ENCODE results near the gene AHNAK. TPM values are rescaled to one million over a fixed set of nuclear protein-coding genes. Genes with fewer than 3 reads are reported as not detected.
"Not testable (repeated sequence)": the region's sequence is repeated elsewhere in the genome, so short reads cannot be mapped to it uniquely, and the experiment has no call there.

Gene AHNAK
- total RNA-seq, 1 donor from 2014 or later, result 14.9 TPM

GRCh38 chr11:62567018-62567633 is 20.5 kb upstream of the AHNAK start:
- Histone ChIP-seq H2AFZ (replicated peaks) (no peak overlapping the region), H3K4me3 (no peak overlapping the region), H3K9me3 (ENCODE audit: low read depth) (no peaks in the 10 kb centered on the region), H3F3A (ENCODE audit: low read depth) (peaks cover 81% of the 10 kb centered on the region), H3K4me1 (peaks cover 21% of the 10 kb centered on the region), H3K36me3 (peaks cover 24% of the 10 kb centered on the region), H3K27ac (no peak overlapping the region), H3K9ac (no peak overlapping the region), H3K27me3 (no peaks in the 10 kb centered on the region), H4K20me1 (ENCODE audit: low read depth) (peaks cover 92% of the 10 kb centered on the region), H3K4me2 (no peak overlapping the region), H3K79me2 (ENCODE audit: low read depth) (peaks cover 97% of the 10 kb centered on the region)
- DNase-seq (ENCODE audit: low spot score), result no peak
- no peak overlapping the region for H3K4me3 Mint-ChIP-seq
- peaks cover 11% of the 10 kb centered on the region for H3K4me1 Mint-ChIP-seq
- peaks cover 50% of the 10 kb centered on the region for H3K36me3 Mint-ChIP-seq
- TF ChIP-seq EZH2 (IDR thresholded peaks at IDR 0.05), result no peak
- no peak for TF ChIP-seq EZH2phosphoT487 (IDR thresholded peaks at IDR 0.05)
- no peak for TF ChIP-seq CTCF (IDR thresholded peaks at IDR 0.05)
- H3K9me3 Mint-ChIP-seq, result no peaks in the 10 kb centered on the region
- peaks cover 3% of the 10 kb centered on the region for H3K27me3 Mint-ChIP-seq (ENCODE audit: insufficient read depth, low read depth)
- H3K27ac Mint-ChIP-seq, result peak overlapping the region; percentile 69

DNA sequence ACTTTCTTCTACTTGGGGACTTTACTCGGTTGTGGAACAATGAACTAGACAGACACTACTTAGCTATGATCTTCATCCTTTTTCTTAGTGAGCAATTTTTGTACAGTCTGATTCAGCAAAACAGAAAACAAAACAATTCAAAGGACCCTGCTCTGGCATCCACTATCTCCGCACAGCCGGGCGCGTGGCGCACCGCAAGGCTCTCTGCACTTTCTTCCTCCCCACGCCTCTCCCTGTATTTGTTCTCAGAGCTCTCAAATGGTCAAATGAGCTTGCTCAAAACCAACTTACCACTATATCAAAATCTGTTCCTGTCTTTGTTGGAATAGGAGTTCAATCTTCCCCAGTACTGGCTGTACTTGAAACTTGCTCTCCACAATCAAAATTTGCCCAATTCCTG is 19.6 kb upstream of the AHNAK start:
- Mint-ChIP-seq H3K4me1 (peaks cover 9% of the 10 kb centered on the region), H3K4me3 (no peak overlapping the region), H3K27me3 (ENCODE audit: insufficient read depth, low read depth) (peaks cover 2% of the 10 kb centered on the region), H3K36me3 (peaks cover 49% of the 10 kb centered on the region), H3K27ac (no peak overlapping the region), H3K9me3 (no peaks in the 10 kb centered on the region)
- DNase-seq (ENCODE audit: low spot score), result no peak
- Histone ChIP-seq H3K27me3 (no peaks in the 10 kb centered on the region), H4K20me1 (ENCODE audit: low read depth) (peaks cover 92% of the 10 kb centered on the region), H3K4me2 (no peak overlapping the region), H3K79me2 (ENCODE audit: low read depth) (peaks cover 90% of the 10 kb centered on the region), H2AFZ (replicated peaks) (no peak overlapping the region), H3K9me3 (ENCODE audit: low read depth) (no peaks in the 10 kb centered on the region), H3F3A (ENCODE audit: low read depth) (peaks cover 79% of the 10 kb centered on the region), H3K4me1 (peaks cover 14% of the 10 kb centered on the region), H3K4me3 (no peak overlapping the region), H3K36me3 (peaks cover 18% of the 10 kb centered on the region), H3K27ac (peak overlapping the region; percentile 58), H3K9ac (no peak overlapping the region)
- TF ChIP-seq EZH2phosphoT487 (IDR thresholded peaks at IDR 0.05) (no peak), EZH2 (IDR thresholded peaks at IDR 0.05) (no peak), CTCF (IDR thresholded peaks at IDR 0.05) (no peak)

DNA sequence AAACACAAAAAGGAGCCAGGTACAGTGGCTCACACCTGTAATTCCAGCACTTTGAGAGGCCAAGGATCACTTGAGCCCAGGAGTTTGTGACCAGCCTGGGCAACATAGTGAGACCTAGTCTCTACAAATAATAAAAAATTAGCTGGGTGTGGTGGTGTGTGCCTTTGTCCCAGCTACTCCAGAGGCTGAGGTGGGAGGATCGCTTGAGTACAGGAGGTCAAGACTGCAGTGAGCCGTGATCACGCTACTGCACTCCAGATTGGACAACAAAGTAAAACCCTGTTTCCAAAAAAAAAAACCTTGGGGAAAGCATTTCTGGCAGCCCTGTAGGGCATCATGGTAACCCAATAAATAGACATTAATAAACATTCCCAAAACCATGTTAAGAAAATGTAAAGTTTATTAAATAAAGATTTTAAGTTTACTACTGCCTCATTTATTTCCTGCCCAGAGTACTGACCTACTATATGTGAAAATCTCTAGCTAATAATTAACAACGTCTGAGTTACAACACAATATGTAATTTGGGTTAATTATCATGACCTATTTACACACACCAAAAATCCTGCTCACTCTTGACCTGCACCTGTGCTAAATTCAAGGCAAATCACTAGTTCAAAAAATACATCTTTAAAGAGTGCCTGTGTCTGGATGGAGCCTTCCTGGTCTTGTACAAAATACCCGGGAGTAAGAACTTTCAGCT is 18.6 kb upstream of the AHNAK start:
- peaks cover 41% of the 10 kb centered on the region for H3K36me3 Mint-ChIP-seq
- Histone ChIP-seq H3K4me3 (no peak overlapping the region), H3K9ac (no peak overlapping the region), H3F3A (ENCODE audit: low read depth) (peaks cover 79% of the 10 kb centered on the region), H3K9me3 (ENCODE audit: low read depth) (no peaks in the 10 kb centered on the region), H3K4me1 (peaks cover 12% of the 10 kb centered on the region), H4K20me1 (ENCODE audit: low read depth) (peaks cover 91% of the 10 kb centered on the region), H3K36me3 (peaks cover 18% of the 10 kb centered on the region), H3K4me2 (no peak overlapping the region), H3K27ac (peak overlapping the region; percentile 20), H2AFZ (replicated peaks) (no peak overlapping the region), H3K79me2 (ENCODE audit: low read depth) (peaks cover 80% of the 10 kb centered on the region), H3K27me3 (no peaks in the 10 kb centered on the region)
- no peaks in the 10 kb centered on the region for H3K9me3 Mint-ChIP-seq
- no peak for DNase-seq (ENCODE audit: low spot score)
- peaks cover 2% of the 10 kb centered on the region for H3K27me3 Mint-ChIP-seq (ENCODE audit: insufficient read depth, low read depth)
- peaks cover 6% of the 10 kb centered on the region for H3K4me1 Mint-ChIP-seq
- H3K27ac Mint-ChIP-seq, result no peak overlapping the region
- no peak overlapping the region for H3K4me3 Mint-ChIP-seq
- TF ChIP-seq CTCF (IDR thresholded peaks at IDR 0.05) (no peak), EZH2 (IDR thresholded peaks at IDR 0.05) (no peak), EZH2phosphoT487 (IDR thresholded peaks at IDR 0.05) (no peak)

DNA sequence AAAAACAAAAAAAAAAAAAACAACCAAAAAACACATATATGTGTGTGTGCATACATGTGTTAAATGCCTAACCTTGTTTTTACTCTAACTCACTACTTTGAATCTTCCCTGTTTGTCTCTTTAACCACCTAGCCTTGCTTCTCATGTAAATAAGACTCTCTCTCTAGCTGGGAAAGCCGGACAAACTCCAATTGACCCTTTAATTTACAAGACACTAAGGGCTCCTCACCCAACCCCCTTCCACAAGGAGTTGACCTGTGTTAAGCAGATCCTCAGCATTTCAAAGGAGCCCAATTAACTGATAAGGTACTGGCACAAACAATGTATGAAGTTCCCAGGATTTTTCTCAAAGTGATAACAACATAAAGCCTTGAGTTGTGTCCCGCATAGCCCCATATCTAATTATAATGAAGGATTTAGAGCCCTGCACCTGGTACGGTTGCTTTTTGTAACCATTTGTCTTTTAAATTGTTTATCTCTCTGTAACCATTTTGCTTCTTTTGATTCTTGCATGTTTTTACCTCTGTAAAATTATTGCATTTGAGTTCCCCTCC is 15.1 kb upstream of the AHNAK start:
- peaks cover 18% of the 10 kb centered on the region for H3K4me1 Mint-ChIP-seq
- peak overlapping the region; percentile 71 for H3K27ac ChIP-seq
- H4K20me1 ChIP-seq (ENCODE audit: low read depth), result peaks cover 74% of the 10 kb centered on the region
- not testable (repeated sequence) for H3K9me3 Mint-ChIP-seq; H2AFZ ChIP-seq (replicated peaks); H3K4me3 ChIP-seq; H3K27ac Mint-ChIP-seq; H3K27me3 Mint-ChIP-seq (ENCODE audit: insufficient read depth, low read depth); H3K9ac ChIP-seq; H3K9me3 ChIP-seq (ENCODE audit: low read depth); H3K4me3 Mint-ChIP-seq; H3K27me3 ChIP-seq
- H3K4me2 ChIP-seq, result peak overlapping the region; percentile 7
- peaks cover 44% of the 10 kb centered on the region for H3K36me3 Mint-ChIP-seq
- H3K79me2 ChIP-seq (ENCODE audit: low read depth), result peaks cover 64% of the 10 kb centered on the region
- H3K4me1 ChIP-seq, result peaks cover 30% of the 10 kb centered on the region
- H3K36me3 ChIP-seq, result peaks cover 25% of the 10 kb centered on the region
- peak; percentile 20 for DNase-seq (ENCODE audit: low spot score)
- peaks cover 87% of the 10 kb centered on the region for H3F3A ChIP-seq (ENCODE audit: low read depth)
